Liver (tissue), 9 donors: Measurements from ENCODE around the gene PLIN3. TPM values are rescaled to one million over a fixed set of nuclear protein-coding genes. Genes with fewer than 3 reads are reported as not detected.

ENCODE experiments used
- DNase-seq: peaks from one replicate; pipeline ENCODE4 v3.0.0-alpha.2; 2017; ENCODE audit warnings: low spot score
- H3K27ac ChIP-seq, 2 donors: one replicate each; pipeline ENCODE4 v1.7.0; 2013; ENCODE audit warnings: inconsistent platforms in 2 of 2, low read length in 2 of 2, control low read depth in 1 of 2, low read depth in 1 of 2, mild to moderate bottlenecking in 1 of 2
- H3K27me3 ChIP-seq, 4 donors: one replicate each; pipeline versions ENCODE4 v1.6.1 to v1.7.0; 2013; ENCODE audit warnings: low read length in 3 of 4, inconsistent platforms in 1 of 4, mild to moderate bottlenecking in 1 of 4, moderate library complexity in 1 of 4; ENCODE audit not compliant: control insufficient read depth in 4 of 4, insufficient read depth in 4 of 4
- H3K36me3 ChIP-seq, 4 donors: one replicate each; pipeline versions ENCODE4 v1.6.1 to v1.7.0; 2013; ENCODE audit warnings: low read length in 3 of 4, mild to moderate bottlenecking in 3 of 4, low read depth in 1 of 4, moderate library complexity in 1 of 4; ENCODE audit not compliant: control insufficient read depth in 4 of 4, insufficient read depth in 3 of 4
- H3K4me1 ChIP-seq, 4 donors: one replicate each; pipeline versions ENCODE4 v1.6.1 to v1.7.0; 2013; ENCODE audit warnings: low read length in 3 of 4, mild to moderate bottlenecking in 3 of 4, moderate library complexity in 1 of 4; ENCODE audit not compliant: control insufficient read depth in 4 of 4, insufficient read depth in 4 of 4
- H3K4me3 ChIP-seq, 3 donors: one replicate each; pipeline versions ENCODE4 v1.6.1 to v1.7.0; 2013; ENCODE audit warnings: low read length in 3 of 3, control low read depth in 1 of 3, low read depth in 1 of 3, mild to moderate bottlenecking in 1 of 3
- H3K9ac ChIP-seq, 2 donors: one replicate each; pipeline ENCODE4 v1.7.0; 2013; ENCODE audit warnings: low read length in 2 of 2, mild to moderate bottlenecking in 2 of 2, moderate library complexity in 2 of 2, control low read depth in 1 of 2, low read depth in 1 of 2
- H3K9me3 ChIP-seq, 4 donors: one replicate each; pipeline versions ENCODE4 v1.6.1 to v1.7.0; 2013; ENCODE audit warnings: low read length in 3 of 4; ENCODE audit not compliant: control insufficient read depth in 4 of 4
- ATF3 ChIP-seq: IDR thresholded peaks from 2 replicates; pipeline ENCODE4 v1.6.1; 2016; ENCODE audit warnings: antibody characterized with exemption
- EGR1 ChIP-seq, 2 donors: IDR thresholded peaks; 2 replicates each; pipeline ENCODE4 v1.6.1; 2016 to 2018; ENCODE audit warnings: antibody characterized with exemption in 2 of 2, low read depth in 2 of 2
- FOXA1 ChIP-seq: IDR thresholded peaks from 2 replicates; pipeline ENCODE4 v1.6.1; 2016; ENCODE audit warnings: antibody characterized with exemption
- FOXA2 ChIP-seq: IDR thresholded peaks from 2 replicates; pipeline ENCODE4 v1.6.1; 2016; ENCODE audit warnings: antibody characterized with exemption
- GABPA ChIP-seq, 2 donors: IDR thresholded peaks in 1 of 2; conservative IDR thresholded peaks in 1 of 2; 2 replicates each; pipeline ENCODE4 v1.6.1; 2016; ENCODE audit warnings: antibody characterized with exemption in 2 of 2, mild to moderate bottlenecking in 1 of 2, moderate library complexity in 1 of 2
- HNF4A ChIP-seq, 2 donors: conservative IDR thresholded peaks; 2 replicates each; pipeline ENCODE4 v1.6.1; 2016; ENCODE audit warnings: antibody characterized with exemption in 2 of 2, mild to moderate bottlenecking in 2 of 2
- HNF4G ChIP-seq: IDR thresholded peaks from 2 replicates; pipeline ENCODE4 v1.6.1; 2016; ENCODE audit warnings: antibody characterized with exemption
- JUND ChIP-seq, 2 donors: IDR thresholded peaks; 2 replicates each; pipeline ENCODE4 v1.6.1; 2016; ENCODE audit warnings: antibody characterized with exemption in 2 of 2
- MAX ChIP-seq: IDR thresholded peaks from 2 replicates; pipeline ENCODE4 v1.6.1; 2016; ENCODE audit warnings: antibody characterized with exemption
- RAD21 ChIP-seq, 2 donors: IDR thresholded peaks; 2 replicates each; pipeline ENCODE4 v1.6.1; 2016; ENCODE audit warnings: antibody characterized with exemption in 2 of 2, mild to moderate bottlenecking in 2 of 2
- TAF1 ChIP-seq: conservative IDR thresholded peaks from 2 replicates; pipeline ENCODE4 v1.6.1; 2016; ENCODE audit warnings: antibody characterized with exemption, mild to moderate bottlenecking
- YY1 ChIP-seq: IDR thresholded peaks from 2 replicates; pipeline ENCODE4 v1.6.1; 2016; ENCODE audit warnings: antibody characterized with exemption, mild to moderate bottlenecking
- WGBS: extraction: QIAGEN DNeasy Blood & Tissue Kit; methylation state at CpG from one replicate; pipeline ENCODE4 v1.1.7; 2013; 5-methylcytosine and 5-hydroxymethylcytosine counted together
- polyA plus RNA-seq, 2 donors: library from polyadenylated mRNA; stranded (reverse) in 1 of 2; unstranded in 1 of 2; fragments of 200-250 nt in 1 of 2; fragments of >200 nt in 1 of 2; fragmentation: Nextera tagmentation in 1 of 2; extraction: Ambion mirVana in 1 of 2; gene quantifications; one replicate each; pipeline versions ENCODE4 v1.2.1 to v1.2.3, GENCODE V29; 2013 to 2015
- total RNA-seq, 2 donors: library from RNA; depleted of rRNA; stranded (reverse); fragments of >200 nt; gene quantifications; one replicate each; pipeline ENCODE4 v1.2.3, GENCODE V29; 2014
- TF ChIP-seq, protein P1 (sequence below): IDR thresholded peaks from 2 replicates; pipeline ENCODE4 v1.6.1; 2016; ENCODE audit warnings: antibody characterized with exemption
- TF ChIP-seq, protein P2 (sequence below): fragments of 150-350 bp; IDR thresholded peaks from 2 replicates; pipeline ENCODE4 v1.5.1; 2017; ENCODE audit warnings: improper control_type of control experiment, low read depth, low read length; ENCODE audit not compliant: missing input control
- donor health status: healthy.
- donor health status: healthy.
- donor health status: healthy.
- donor health status: healthy.
- donor health status: healthy.

Gene PLIN3
- total and polyA plus RNA-seq, 4 donors: 16.9 to 30.2 (median 20.7) TPM

DNA sequence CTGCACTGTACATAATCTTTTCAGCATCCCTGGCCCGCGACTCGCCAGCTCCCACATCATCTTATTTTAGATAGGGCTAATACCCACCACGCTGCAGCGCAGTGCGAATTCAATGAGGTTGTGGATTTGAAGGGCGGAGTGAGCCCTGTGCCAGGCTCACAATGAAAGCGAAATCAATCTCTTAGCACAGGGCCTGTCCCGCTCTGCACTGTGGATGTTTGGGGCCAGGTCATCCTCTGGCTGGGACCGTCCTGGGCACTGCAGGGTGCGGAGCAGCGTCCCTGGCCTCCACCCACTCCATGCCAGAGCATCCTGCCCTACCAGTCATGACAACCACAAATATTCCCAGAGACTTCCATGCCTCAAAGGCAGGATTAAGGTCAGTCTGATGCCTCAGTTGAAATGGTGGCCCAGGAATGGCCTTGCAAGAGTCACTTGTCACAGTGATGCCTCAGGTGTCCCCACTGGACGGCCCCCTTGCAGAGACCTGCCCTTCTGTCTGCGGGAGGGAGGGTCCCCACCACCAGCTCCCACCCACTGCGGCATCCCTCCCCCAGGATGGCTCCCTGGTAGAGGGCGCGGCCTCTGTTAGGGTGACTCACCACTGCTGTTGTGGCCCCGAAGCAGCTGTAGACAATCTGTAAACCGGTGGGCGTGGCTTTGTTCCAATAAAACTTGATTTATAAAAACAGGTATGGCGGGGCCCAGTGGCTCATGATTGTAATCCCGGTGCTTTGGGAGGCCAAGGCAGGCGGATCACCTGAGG, 47.5 kb upstream of the PLIN3 start (continued):
- TF ChIP-seq, protein P1, sequence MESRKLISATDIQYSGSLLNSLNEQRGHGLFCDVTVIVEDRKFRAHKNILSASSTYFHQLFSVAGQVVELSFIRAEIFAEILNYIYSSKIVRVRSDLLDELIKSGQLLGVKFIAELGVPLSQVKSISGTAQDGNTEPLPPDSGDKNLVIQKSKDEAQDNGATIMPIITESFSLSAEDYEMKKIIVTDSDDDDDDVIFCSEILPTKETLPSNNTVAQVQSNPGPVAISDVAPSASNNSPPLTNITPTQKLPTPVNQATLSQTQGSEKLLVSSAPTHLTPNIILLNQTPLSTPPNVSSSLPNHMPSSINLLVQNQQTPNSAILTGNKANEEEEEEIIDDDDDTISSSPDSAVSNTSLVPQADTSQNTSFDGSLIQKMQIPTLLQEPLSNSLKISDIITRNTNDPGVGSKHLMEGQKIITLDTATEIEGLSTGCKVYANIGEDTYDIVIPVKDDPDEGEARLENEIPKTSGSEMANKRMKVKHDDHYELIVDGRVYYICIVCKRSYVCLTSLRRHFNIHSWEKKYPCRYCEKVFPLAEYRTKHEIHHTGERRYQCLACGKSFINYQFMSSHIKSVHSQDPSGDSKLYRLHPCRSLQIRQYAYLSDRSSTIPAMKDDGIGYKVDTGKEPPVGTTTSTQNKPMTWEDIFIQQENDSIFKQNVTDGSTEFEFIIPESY: no peak
- no peak for TF ChIP-seq ATF3

- H3K9ac ChIP-seq: no peak overlapping the region
- H3K9me3 ChIP-seq: no peaks in the 10 kb centered on the region
- 89% methylated on average over 24 of the region's 24 CpGs for WGBS
- H3K4me1 ChIP-seq: peaks cover 2 to 22% (median 13%) of the 10 kb centered on the region in 4 donors
- no peaks in the 10 kb centered on the region for H3K27me3 ChIP-seq
- H3K4me3 ChIP-seq: no peak overlapping the region
- H3K27ac ChIP-seq: no peak overlapping the region
- no peaks in the 10 kb centered on the region for H3K36me3 ChIP-seq
- DNase-seq: no peak
- TF ChIP-seq GABPA (IDR thresholded peaks at IDR 0.05 in 1 of 2, conservative IDR thresholded peaks at IDR 0.05 in 1 of 2) (no peak), JUND (IDR thresholded peaks at IDR 0.05) (no peak), EGR1 (IDR thresholded peaks at IDR 0.05; ENCODE audit: low read depth in 2 of 2) (no peak), HNF4G (no peak)
- TF ChIP-seq, protein P2, sequence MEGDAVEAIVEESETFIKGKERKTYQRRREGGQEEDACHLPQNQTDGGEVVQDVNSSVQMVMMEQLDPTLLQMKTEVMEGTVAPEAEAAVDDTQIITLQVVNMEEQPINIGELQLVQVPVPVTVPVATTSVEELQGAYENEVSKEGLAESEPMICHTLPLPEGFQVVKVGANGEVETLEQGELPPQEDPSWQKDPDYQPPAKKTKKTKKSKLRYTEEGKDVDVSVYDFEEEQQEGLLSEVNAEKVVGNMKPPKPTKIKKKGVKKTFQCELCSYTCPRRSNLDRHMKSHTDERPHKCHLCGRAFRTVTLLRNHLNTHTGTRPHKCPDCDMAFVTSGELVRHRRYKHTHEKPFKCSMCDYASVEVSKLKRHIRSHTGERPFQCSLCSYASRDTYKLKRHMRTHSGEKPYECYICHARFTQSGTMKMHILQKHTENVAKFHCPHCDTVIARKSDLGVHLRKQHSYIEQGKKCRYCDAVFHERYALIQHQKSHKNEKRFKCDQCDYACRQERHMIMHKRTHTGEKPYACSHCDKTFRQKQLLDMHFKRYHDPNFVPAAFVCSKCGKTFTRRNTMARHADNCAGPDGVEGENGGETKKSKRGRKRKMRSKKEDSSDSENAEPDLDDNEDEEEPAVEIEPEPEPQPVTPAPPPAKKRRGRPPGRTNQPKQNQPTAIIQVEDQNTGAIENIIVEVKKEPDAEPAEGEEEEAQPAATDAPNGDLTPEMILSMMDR: no peak
Observed at GRCh38 chr19:4913996-4914735, 46.7 kb upstream of the PLIN3 start.

- peak overlapping the region in 1 of 2 donors; percentile 16 for H3K9ac ChIP-seq
- H3K27ac ChIP-seq: no peak overlapping the region
- no peak for TF ChIP-seq HNF4A (conservative IDR thresholded peaks at IDR 0.05)
- TF ChIP-seq RAD21 (IDR thresholded peaks at IDR 0.05): peak; percentile 73 to 76
- TF ChIP-seq, protein P2: peak; percentile 41
- no peak for TF ChIP-seq TAF1
- TF ChIP-seq ATF3: no peak
- no peak for TF ChIP-seq JUND (IDR thresholded peaks at IDR 0.05)
- TF ChIP-seq MAX: no peak
- no peak for TF ChIP-seq YY1
- TF ChIP-seq, protein P1: no peak
- no peak for TF ChIP-seq FOXA1
- TF ChIP-seq HNF4G: no peak
- no peak for TF ChIP-seq FOXA2
- TF ChIP-seq GABPA (IDR thresholded peaks at IDR 0.05 in 1 of 2, conservative IDR thresholded peaks at IDR 0.05 in 1 of 2): no peak
- H3K4me1 ChIP-seq: peaks cover 2 to 26% (median 15%) of the 10 kb centered on the region in 4 donors
- peak; percentile 56 for DNase-seq
- H3K27me3 ChIP-seq: no peaks in the 10 kb centered on the region
- H3K4me3 ChIP-seq: no peak overlapping the region
- H3K36me3 ChIP-seq: no peaks in the 10 kb centered on the region
- H3K9me3 ChIP-seq: no peaks in the 10 kb centered on the region
- WGBS: 50% methylated on average over 29 of the region's 29 CpGs
Observed at GRCh38 chr19:4911786-4912672, 44.6 kb upstream of the PLIN3 start.
